ENCODE data around the gene PPT2.

PPT2 gene

GRCh38 chr6:32181148-32181702, 27.3 kb downstream of the PPT2 start:
- H3K36me3 ChIP-seq (ENCODE audit: insufficient read depth): no peaks in the 10 kb centered on the region
- H3K9ac ChIP-seq: no peak overlapping the region
- H3K4me2 ChIP-seq: no peak overlapping the region
- H2AFZ ChIP-seq (ENCODE audit: low read depth): no peak overlapping the region
- no peaks in the 10 kb centered on the region for H4K20me1 ChIP-seq (ENCODE audit: insufficient read depth)
- H3K27me3 ChIP-seq (ENCODE audit: insufficient read depth, low read depth): no peaks in the 10 kb centered on the region
- no peak overlapping the region for H3K27ac ChIP-seq
- H3K79me2 ChIP-seq (ENCODE audit: insufficient read depth, low read depth): no peaks in the 10 kb centered on the region
- TF ChIP-seq CTCF (conservative IDR thresholded peaks at IDR 0.05; ENCODE audit: low read depth, low read length): no peak
- peaks cover 15% of the 10 kb centered on the region for H3K4me1 ChIP-seq (ENCODE audit: low read depth, poor library complexity, severe bottlenecking)
- no peak overlapping the region for H3K4me3 ChIP-seq (IDR thresholded peaks at IDR 0.05; ENCODE audit: insufficient read depth, low read depth, low read length)

GRCh38 chr6:32181915-32182529, 28.1 kb downstream of the PPT2 start:
- H3K4me2 ChIP-seq: no peak overlapping the region
- H3K4me3 ChIP-seq (IDR thresholded peaks at IDR 0.05; ENCODE audit: insufficient read depth, low read depth, low read length): no peak overlapping the region
- H3K4me1 ChIP-seq (ENCODE audit: low read depth, poor library complexity, severe bottlenecking): peaks cover 7% of the 10 kb centered on the region
- no peak overlapping the region for H2AFZ ChIP-seq (ENCODE audit: low read depth)
- no peaks in the 10 kb centered on the region for H3K36me3 ChIP-seq (ENCODE audit: insufficient read depth)
- H3K9ac ChIP-seq: no peak overlapping the region
- H4K20me1 ChIP-seq (ENCODE audit: insufficient read depth): no peaks in the 10 kb centered on the region
- TF ChIP-seq CTCF (conservative IDR thresholded peaks at IDR 0.05; ENCODE audit: low read depth, low read length): no peak
- H3K27me3 ChIP-seq (ENCODE audit: insufficient read depth, low read depth): no peaks in the 10 kb centered on the region
- H3K27ac ChIP-seq: no peak overlapping the region
- H3K79me2 ChIP-seq (ENCODE audit: insufficient read depth, low read depth): no peaks in the 10 kb centered on the region

GRCh38 chr6:32182555-32182981, 28.6 kb downstream of the PPT2 start:
- H3K9ac ChIP-seq: no peak overlapping the region
- H3K27ac ChIP-seq: no peak overlapping the region

GRCh38 chr6:32183030-32183429, 29.1 kb downstream of the PPT2 start:
- no peak for TF ChIP-seq CTCF (conservative IDR thresholded peaks at IDR 0.05; ENCODE audit: low read depth, low read length)
- H4K20me1 ChIP-seq (ENCODE audit: insufficient read depth): no peaks in the 10 kb centered on the region
- H3K27ac ChIP-seq: no peak overlapping the region

More at GRCh38 chr6:32182555-32182981, 28.6 kb downstream of the PPT2 start:
- H3K4me3 ChIP-seq (IDR thresholded peaks at IDR 0.05; ENCODE audit: insufficient read depth, low read depth, low read length): no peak overlapping the region
- H2AFZ ChIP-seq (ENCODE audit: low read depth): no peak overlapping the region
- no peaks in the 10 kb centered on the region for H3K36me3 ChIP-seq (ENCODE audit: insufficient read depth)
- no peaks in the 10 kb centered on the region for H3K79me2 ChIP-seq (ENCODE audit: insufficient read depth, low read depth)
- no peaks in the 10 kb centered on the region for H3K27me3 ChIP-seq (ENCODE audit: insufficient read depth, low read depth)
- no peak for TF ChIP-seq CTCF (conservative IDR thresholded peaks at IDR 0.05; ENCODE audit: low read depth, low read length)
- no peak overlapping the region for H3K4me2 ChIP-seq
- peaks cover 6% of the 10 kb centered on the region for H3K4me1 ChIP-seq (ENCODE audit: low read depth, poor library complexity, severe bottlenecking)
- no peaks in the 10 kb centered on the region for H4K20me1 ChIP-seq (ENCODE audit: insufficient read depth)

More at GRCh38 chr6:32183030-32183429, 29.1 kb downstream of the PPT2 start:
- no peaks in the 10 kb centered on the region for H3K36me3 ChIP-seq (ENCODE audit: insufficient read depth)
- H3K4me3 ChIP-seq (IDR thresholded peaks at IDR 0.05; ENCODE audit: insufficient read depth, low read depth, low read length): no peak overlapping the region
- H3K27me3 ChIP-seq (ENCODE audit: insufficient read depth, low read depth): no peaks in the 10 kb centered on the region
- H3K9ac ChIP-seq: no peak overlapping the region
- H3K4me1 ChIP-seq (ENCODE audit: low read depth, poor library complexity, severe bottlenecking): peaks cover 6% of the 10 kb centered on the region
- no peak overlapping the region for H3K4me2 ChIP-seq
- H2AFZ ChIP-seq (ENCODE audit: low read depth): no peak overlapping the region
- no peaks in the 10 kb centered on the region for H3K79me2 ChIP-seq (ENCODE audit: insufficient read depth, low read depth)

All from KMS-11 (cell line).